H9 (cell line): ENCODE measurements around the gene ZNF362. TPM values are rescaled to one million over a fixed set of nuclear protein-coding genes. Genes with fewer than 3 reads are reported as not detected.

ENCODE experiments used
- DNase-seq: peaks from one replicate; pipeline ENCODE4 v3.0.0-alpha.2; 2017
- H2AFZ ChIP-seq: one replicate; pipeline ENCODE4 v1.6.1; 2013; ENCODE audit warnings: mild to moderate bottlenecking, low read length, control low read depth, moderate library complexity
- H2AK5ac ChIP-seq: 2 replicates; pipeline ENCODE4 v1.6.1; 2013; ENCODE audit warnings: low read length, control low read depth, mixed read lengths; ENCODE audit not compliant: insufficient read length
- H2BK120ac ChIP-seq: one replicate; pipeline ENCODE4 v1.6.1; 2013; ENCODE audit warnings: low read depth, mild to moderate bottlenecking, low read length, control low read depth, inconsistent platforms; ENCODE audit not compliant: poor library complexity, severe bottlenecking
- H2BK12ac ChIP-seq: 2 replicates; pipeline ENCODE4 v1.6.1; 2013; ENCODE audit warnings: low read length, control low read depth, mixed read lengths, low read depth; ENCODE audit not compliant: insufficient read length
- H2BK15ac ChIP-seq: 2 replicates; pipeline ENCODE4 v1.6.1; 2013; ENCODE audit warnings: low read depth, low read length, control low read depth
- H2BK20ac ChIP-seq: one replicate; pipeline ENCODE4 v1.6.1; 2013; ENCODE audit warnings: low read depth, mild to moderate bottlenecking, low read length, control low read depth, inconsistent platforms; ENCODE audit not compliant: poor library complexity, severe bottlenecking
- H2BK5ac ChIP-seq: 2 replicates; pipeline ENCODE4 v1.6.1; 2013; ENCODE audit warnings: low read length, control low read depth, mixed read lengths; ENCODE audit not compliant: insufficient read length
- H3K14ac ChIP-seq: 2 replicates; pipeline ENCODE4 v1.6.1; 2013; ENCODE audit warnings: low read length, control low read depth; ENCODE audit not compliant: insufficient read depth
- H3K18ac ChIP-seq: 2 replicates; pipeline ENCODE4 v1.6.1; 2013; ENCODE audit warnings: low read depth, mild to moderate bottlenecking, mixed read lengths, low read length, control low read depth; ENCODE audit not compliant: insufficient read length
- H3K23ac ChIP-seq: 2 replicates; pipeline ENCODE4 v1.6.1; 2013; ENCODE audit warnings: low read length, control low read depth, mixed read lengths, low read depth; ENCODE audit not compliant: insufficient read length
- H3K23me2 ChIP-seq: 2 replicates; pipeline ENCODE4 v1.6.1; 2013; ENCODE audit warnings: low read depth, mild to moderate bottlenecking, mixed read lengths, low read length, control low read depth; ENCODE audit not compliant: insufficient read length, poor library complexity, severe bottlenecking
- H3K27ac ChIP-seq: 2 replicates; pipeline ENCODE4 v1.5.1; 2013; ENCODE audit warnings: low read length, control low read depth, mixed read lengths, low read depth; ENCODE audit not compliant: insufficient read length
- H3K27me3 ChIP-seq: 2 replicates; pipeline ENCODE4 v1.6.1; 2013; ENCODE audit warnings: low read length, control low read depth, inconsistent platforms; ENCODE audit not compliant: insufficient read depth
- H3K4ac ChIP-seq: 2 replicates; pipeline ENCODE4 v1.6.1; 2013; ENCODE audit warnings: low read depth, mild to moderate bottlenecking, control low read depth, inconsistent platforms, low read length, moderate library complexity
- H3K4me1 ChIP-seq: 2 replicates; pipeline ENCODE4 v1.6.1; 2013; ENCODE audit warnings: low read length, control low read depth, inconsistent platforms; ENCODE audit not compliant: insufficient read depth
- H3K4me2 ChIP-seq: 2 replicates; pipeline ENCODE4 v1.6.1; 2013; ENCODE audit warnings: low read length, control low read depth, mixed read lengths; ENCODE audit not compliant: insufficient read length, insufficient read depth
- H3K56ac ChIP-seq: 2 replicates; pipeline ENCODE4 v1.6.1; 2013; ENCODE audit warnings: low read depth, mild to moderate bottlenecking, mixed read lengths, low read length, control low read depth; ENCODE audit not compliant: insufficient read length
- H3K79me1 ChIP-seq: 2 replicates; pipeline ENCODE4 v1.6.1; 2013; ENCODE audit warnings: low read depth, mild to moderate bottlenecking, moderate library complexity, low read length, control low read depth, inconsistent platforms; ENCODE audit not compliant: insufficient read depth, poor library complexity, severe bottlenecking
- H3K79me2 ChIP-seq: 2 replicates; pipeline ENCODE4 v1.6.1; 2013; ENCODE audit warnings: low read length, control low read depth, inconsistent platforms; ENCODE audit not compliant: insufficient read depth
- H3K9ac ChIP-seq: 2 replicates; pipeline ENCODE4 v1.6.1; 2013; ENCODE audit warnings: low read length, control low read depth, mixed read lengths; ENCODE audit not compliant: insufficient read length; ENCODE audit errors: extremely low read depth
- H3K9me3 ChIP-seq: one replicate; pipeline ENCODE4 v1.6.1; 2013; ENCODE audit warnings: low read depth, low read length, inconsistent platforms; ENCODE audit not compliant: control insufficient read depth
- H3T11ph ChIP-seq: one replicate; pipeline ENCODE4 v1.6.1; 2013; ENCODE audit warnings: mild to moderate bottlenecking, low read length, control low read depth, inconsistent platforms
- H4K20me1 ChIP-seq: one replicate; pipeline ENCODE4 v1.6.1; 2013; ENCODE audit not compliant: control insufficient read depth, insufficient read length, insufficient read depth
- H4K5ac ChIP-seq: 2 replicates; pipeline ENCODE4 v1.6.1; 2013; ENCODE audit warnings: low read depth, mild to moderate bottlenecking, mixed read lengths, low read length, control low read depth; ENCODE audit not compliant: insufficient read length
- H4K8ac ChIP-seq: replicated peaks from 2 replicates; pipeline ENCODE4 v1.6.1; 2013; ENCODE audit warnings: low read length, control low read depth, mixed read lengths, low read depth; ENCODE audit not compliant: insufficient read length
- H4K91ac ChIP-seq: 2 replicates; pipeline ENCODE4 v1.6.1; 2013; ENCODE audit warnings: low read depth, mild to moderate bottlenecking, moderate library complexity, mixed read lengths, low read length, control low read depth; ENCODE audit not compliant: insufficient read length
- H3K27ac Mint-ChIP-seq, 3 experiments: 2 replicates in 2 of 3; 3 replicates in 1 of 3; pipeline ENCODE4 v1.8.0; 2020 to 2021; ENCODE audit warnings: mixed read lengths in 3 of 3, mild to moderate bottlenecking in 1 of 3, moderate library complexity in 1 of 3
- H3K27me3 Mint-ChIP-seq: 2 replicates; pipeline ENCODE4 v1.8.0; 2021; ENCODE audit warnings: low read depth, mild to moderate bottlenecking, moderate library complexity, mixed read lengths
- H3K36me3 Mint-ChIP-seq, 3 experiments: 2 replicates in 2 of 3; 3 replicates in 1 of 3; pipeline ENCODE4 v1.8.0; 2020 to 2021; ENCODE audit warnings: low read depth in 3 of 3, mixed read lengths in 3 of 3; ENCODE audit not compliant: insufficient read depth in 1 of 3
- H3K4me1 Mint-ChIP-seq, 2 experiments: 2 replicates each; pipeline ENCODE4 v1.8.0; 2020; ENCODE audit warnings: mixed read lengths in 2 of 2
- H3K4me3 Mint-ChIP-seq, 2 experiments: 2 replicates in 1 of 2; 3 replicates in 1 of 2; pipeline ENCODE4 v1.8.0; 2020 to 2021; ENCODE audit warnings: mild to moderate bottlenecking in 2 of 2, mixed read lengths in 2 of 2, moderate library complexity in 1 of 2
- H3K9me3 Mint-ChIP-seq, 2 experiments: 2 replicates in 1 of 2; 3 replicates in 1 of 2; pipeline ENCODE4 v1.8.0; 2020; ENCODE audit warnings: mild to moderate bottlenecking in 2 of 2, mixed read lengths in 2 of 2, moderate library complexity in 1 of 2
- CTCF ChIP-seq: fragments of 200-600 bp; sonication (generic); conservative IDR thresholded peaks from 3 replicates; pipeline ENCODE4 v1.8.0; 2021; ENCODE audit warnings: antibody characterized with exemption, mild to moderate bottlenecking
- WGBS: extraction: QIAGEN DNeasy Blood & Tissue Kit; methylation state at CpG from one replicate; pipeline ENCODE4 v1.1.7; 2013; ENCODE audit warnings: missing lambda C conversion rate, low lambda C conversion rate, mixed read lengths; ENCODE audit not compliant: insufficient read length; ENCODE audit errors: extremely low coverage; 5-methylcytosine and 5-hydroxymethylcytosine counted together
- total RNA-seq: library from RNA; stranded (reverse); gene quantifications from 2 replicates; pipeline ENCODE4 v1.2.1, GENCODE V29; 2021

Gene ZNF362
- total RNA-seq, 1 experiment from 2014 or later: 18.7 TPM

GRCh38 chr1:33235521-33235920 lies 20.8 kb upstream of the ZNF362 start:
- no peak overlapping the region for H3K27ac Mint-ChIP-seq
- no peak overlapping the region for H2BK5ac ChIP-seq

More at GRCh38 chr1:33235521-33235920, 20.8 kb upstream of the ZNF362 start:
- H2BK12ac ChIP-seq: no peak overlapping the region
- H3K9me3 ChIP-seq: no peaks in the 10 kb centered on the region
- H3K56ac ChIP-seq: no peak overlapping the region
- peaks cover 12 to 13% of the 10 kb centered on the region in 2 experiments for H3K4me1 Mint-ChIP-seq
- H2AFZ ChIP-seq: no peak overlapping the region
- peaks cover 8% of the 10 kb centered on the region for H3K27me3 Mint-ChIP-seq
- H3K27ac ChIP-seq: no peak overlapping the region
- H2BK120ac ChIP-seq: no peak overlapping the region
- no peaks in the 10 kb centered on the region for H3K79me2 ChIP-seq
- H3K4me2 ChIP-seq: no peak overlapping the region
- no peak for TF ChIP-seq CTCF
- no peak overlapping the region for H3T11ph ChIP-seq
- no peak overlapping the region for H2BK15ac ChIP-seq
- peaks cover 2% of the 10 kb centered on the region; the same call in 1 of the 2 replicates for H3K4me1 ChIP-seq
- no peaks in the 10 kb centered on the region for H3K79me1 ChIP-seq
- H3K4ac ChIP-seq: no peak overlapping the region
- H4K20me1 ChIP-seq: no peaks in the 10 kb centered on the region
- no CpG with 5 or more reads among the region's 2 CpGs for WGBS
- H3K9ac ChIP-seq: no peak overlapping the region
- H3K4me3 Mint-ChIP-seq: no peak overlapping the region
- H2AK5ac ChIP-seq: no peak overlapping the region
- H3K27me3 ChIP-seq: no peaks in the 10 kb centered on the region
- DNase-seq: no peak
- H4K5ac ChIP-seq: no peak overlapping the region
- no peak overlapping the region for H4K8ac ChIP-seq
- H3K14ac ChIP-seq: no peak overlapping the region
- H3K23ac ChIP-seq: no peak overlapping the region
- peaks cover 0 to 2% of the 10 kb centered on the region in 2 experiments; a peak in 2 of 5 replicates for H3K9me3 Mint-ChIP-seq
- no peaks in the 10 kb centered on the region for H3K23me2 ChIP-seq
- no peak overlapping the region for H2BK20ac ChIP-seq
- peaks cover 0 to 3% (median 2%) of the 10 kb centered on the region in 3 experiments; a peak in 1 of 7 replicates for H3K36me3 Mint-ChIP-seq
- no peak overlapping the region for H3K18ac ChIP-seq
- no peak overlapping the region for H4K91ac ChIP-seq
